ENCODE data around the gene OVAAL. TPM values are rescaled to one million over a fixed set of nuclear protein-coding genes. Genes with fewer than 3 reads are reported as not detected.

The OVAAL gene
- total and polyA plus RNA-seq, 9 of the 15 experiments (the other 6 are each of a cell fraction or from before 2014, with no cell fraction given): 0.04 to 0.18 (median 0.08) TPM; not detected in 4

- TF ChIP-seq ZKSCAN3 (CRISPR knock-in tag; IDR thresholded peaks at IDR 0.05) (no peak), ELF1 (tag; IDR thresholded peaks at IDR 0.05) (peak; percentile 69), ELF4 (CRISPR knock-in tag; IDR thresholded peaks at IDR 0.05) (peak; percentile 67; the same call in 1 of the 2 replicates), CBFA2T3 (IDR thresholded peaks at IDR 0.05) (peak; percentile 89), CBX3 (IDR thresholded peaks at IDR 0.05; ENCODE audit: borderline replicate concordance in 1 of 2, low read length in 2 of 2) (peak in 1 of 2 experiments; percentile 79; a peak in 2 of 3 replicates), NFRKB (IDR thresholded peaks at IDR 0.05; ENCODE audit: low read depth) (peak; percentile 82), POLR2H (tag; IDR thresholded peaks at IDR 0.05; ENCODE audit: low read depth) (peak; percentile 86), PHF20 (IDR thresholded peaks at IDR 0.05; ENCODE audit: partially characterized antibody) (no peak), RFX7 (CRISPR knock-in tag; IDR thresholded peaks at IDR 0.05) (no peak), ETS2 (tag; IDR thresholded peaks at IDR 0.05; ENCODE audit: borderline replicate concordance, poor library complexity, severe bottlenecking) (no peak), ZNF436 (CRISPR knock-in tag; IDR thresholded peaks at IDR 0.05) (no peak), MGA (IDR thresholded peaks at IDR 0.05) (peak; percentile 81), NFIC (IDR thresholded peaks at IDR 0.05) (peak; percentile 44), HDAC1 (IDR thresholded peaks at IDR 0.05) (peak in 1 of 2 experiments; percentile 68; a peak in 1 of 4 replicates), SUPT5H (IDR thresholded peaks at IDR 0.05) (peak; percentile 50; the same call in 1 of the 2 replicates), LEF1 (IDR thresholded peaks at IDR 0.05) (peak; percentile 85), RBBP5 (IDR thresholded peaks at IDR 0.05; ENCODE audit: borderline replicate concordance, insufficient read depth, low read length, poor library complexity, severe bottlenecking) (peak; percentile 68), ZNF121 (CRISPR knock-in tag; conservative IDR thresholded peaks at IDR 0.05) (no peak)
These were observed 52.5 kb downstream of the OVAAL start (continued) for GRCh38 chr1:180611016-180611930.
